Endothelial cell of umbilical vein (primary cell): ENCODE results near the gene CLIC2.

ENCODE experiments used
- EZH2 ChIP-seq: IDR thresholded peaks from 2 replicates; pipeline ENCODE4 v1.6.1; 2012; ENCODE audit warnings: borderline replicate concordance, low read depth, mild to moderate bottlenecking, moderate library complexity, low read length, inconsistent platforms; ENCODE audit not compliant: severe bottlenecking
- FOS ChIP-seq: IDR thresholded peaks from 2 replicates; pipeline ENCODE4 v1.6.1; 2011; ENCODE audit warnings: mild to moderate bottlenecking, low read length, moderate library complexity, borderline replicate concordance; ENCODE audit not compliant: insufficient read depth
- POLR2A ChIP-seq: IDR thresholded peaks from 2 replicates; pipeline ENCODE4 v1.6.1; 2012; ENCODE audit warnings: low read depth, mild to moderate bottlenecking, control low read depth, low read length
- POLR2AphosphoS5 ChIP-seq: IDR thresholded peaks from 2 replicates; pipeline ENCODE4 v1.6.1; 2012; ENCODE audit warnings: low read depth, mild to moderate bottlenecking, control low read depth, low read length, moderate library complexity; ENCODE audit not compliant: insufficient read depth
- TF ChIP-seq, protein P1 (sequence below), 2 donors: IDR thresholded peaks; 1 replicate in 1 of 2; 2 replicates in 1 of 2; pipeline ENCODE4 v1.5.1; 2011; ENCODE audit warnings: low read length in 2 of 2, mild to moderate bottlenecking in 2 of 2, moderate library complexity in 2 of 2, control low read depth in 1 of 2, inconsistent platforms in 1 of 2, low read depth in 1 of 2; ENCODE audit not compliant: insufficient read depth in 1 of 2; ENCODE audit errors: extremely low read depth in 1 of 2
- TF ChIP-seq, protein P2 (sequence below): IDR thresholded peaks from 2 replicates; pipeline ENCODE4 v1.6.1; 2011; ENCODE audit not compliant: insufficient read depth, insufficient read length

DNA sequence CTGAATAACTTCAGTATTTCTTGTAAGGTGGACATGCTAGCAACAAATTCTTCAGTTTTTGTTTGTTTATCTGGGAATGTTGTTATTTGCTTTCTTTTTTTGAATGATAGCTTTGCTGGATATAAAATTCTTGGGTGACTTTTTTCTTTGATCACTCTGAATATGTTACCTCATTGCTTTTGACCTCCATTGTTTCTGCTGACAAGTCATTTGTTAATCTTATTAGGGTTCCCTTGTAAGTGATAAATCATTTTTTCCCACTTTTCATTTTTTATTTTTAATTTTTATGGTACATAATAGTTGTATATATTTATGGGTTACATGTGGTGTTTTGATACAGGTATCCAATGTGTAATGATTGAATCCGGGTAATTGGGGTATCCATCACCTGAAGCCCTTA is 63.4 kb downstream of the CLIC2 start:
- TF ChIP-seq, protein P1, sequence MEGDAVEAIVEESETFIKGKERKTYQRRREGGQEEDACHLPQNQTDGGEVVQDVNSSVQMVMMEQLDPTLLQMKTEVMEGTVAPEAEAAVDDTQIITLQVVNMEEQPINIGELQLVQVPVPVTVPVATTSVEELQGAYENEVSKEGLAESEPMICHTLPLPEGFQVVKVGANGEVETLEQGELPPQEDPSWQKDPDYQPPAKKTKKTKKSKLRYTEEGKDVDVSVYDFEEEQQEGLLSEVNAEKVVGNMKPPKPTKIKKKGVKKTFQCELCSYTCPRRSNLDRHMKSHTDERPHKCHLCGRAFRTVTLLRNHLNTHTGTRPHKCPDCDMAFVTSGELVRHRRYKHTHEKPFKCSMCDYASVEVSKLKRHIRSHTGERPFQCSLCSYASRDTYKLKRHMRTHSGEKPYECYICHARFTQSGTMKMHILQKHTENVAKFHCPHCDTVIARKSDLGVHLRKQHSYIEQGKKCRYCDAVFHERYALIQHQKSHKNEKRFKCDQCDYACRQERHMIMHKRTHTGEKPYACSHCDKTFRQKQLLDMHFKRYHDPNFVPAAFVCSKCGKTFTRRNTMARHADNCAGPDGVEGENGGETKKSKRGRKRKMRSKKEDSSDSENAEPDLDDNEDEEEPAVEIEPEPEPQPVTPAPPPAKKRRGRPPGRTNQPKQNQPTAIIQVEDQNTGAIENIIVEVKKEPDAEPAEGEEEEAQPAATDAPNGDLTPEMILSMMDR (IDR thresholded peaks at IDR 0.05; ENCODE audit: extremely low read depth in 1 of 2, insufficient read depth in 1 of 2, low read depth in 1 of 2, low read length in 2 of 2) = no peak
- no peak for TF ChIP-seq POLR2AphosphoS5
- TF ChIP-seq FOS = no peak
- TF ChIP-seq POLR2A = no peak
- no peak for TF ChIP-seq EZH2
- TF ChIP-seq, protein P2, sequence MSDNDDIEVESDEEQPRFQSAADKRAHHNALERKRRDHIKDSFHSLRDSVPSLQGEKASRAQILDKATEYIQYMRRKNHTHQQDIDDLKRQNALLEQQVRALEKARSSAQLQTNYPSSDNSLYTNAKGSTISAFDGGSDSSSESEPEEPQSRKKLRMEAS = no peak
